ENCODE measurements around the gene KRT1.
"Not testable (repeated sequence)": the region's sequence is repeated elsewhere in the genome, so short reads cannot be mapped to it uniquely, and the experiment has no call there.

Gene KRT1

DNA sequence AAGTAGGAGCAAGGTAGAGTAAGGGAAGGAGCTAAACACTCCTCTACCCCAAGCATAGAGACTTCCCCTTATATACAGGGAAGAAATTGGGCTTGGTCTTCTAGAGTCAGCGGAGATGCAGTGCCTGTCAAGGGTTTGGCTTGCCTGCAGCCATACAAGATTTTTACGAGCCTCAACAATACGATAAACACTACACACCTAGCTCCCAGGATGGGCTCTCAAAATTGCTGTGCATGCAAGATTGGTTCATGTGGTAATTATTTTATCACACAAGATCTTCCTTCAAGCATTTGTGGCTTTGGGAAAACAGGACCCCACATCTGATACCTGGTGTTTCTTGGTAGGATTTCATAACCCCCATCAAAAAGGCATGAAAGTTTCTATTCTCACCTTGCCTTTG lies at the start of gene KRT1:
Gene KRT1, minus strand, starts transcription at position 45 of the 400 bp plus-strand sequence. CDS start 59 bp downstream, outside the sequence.
- DNase-seq, result no peak

DNA sequence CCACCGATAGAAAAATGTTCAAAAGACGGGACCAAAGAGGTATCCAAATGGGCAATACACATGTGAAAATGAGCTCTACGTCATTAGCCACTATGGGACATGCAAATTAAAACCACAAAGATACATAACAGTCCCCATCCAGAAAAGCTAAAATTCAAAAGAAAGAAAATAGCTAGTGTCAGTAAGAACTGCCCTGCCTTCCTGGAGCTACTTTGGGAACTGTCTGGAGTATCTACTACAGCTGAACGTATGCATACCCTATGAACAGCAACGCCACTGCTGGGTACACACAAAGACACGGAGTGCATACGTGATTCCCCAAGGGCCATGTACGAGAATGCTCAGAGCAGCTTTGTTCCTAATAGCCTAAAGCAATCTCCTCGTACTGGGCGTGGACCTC lies 48.9 kb upstream of the KRT1 start:
- DNase-seq, result no peak

- DNase-seq, result no peak
Observed at GRCh38 chr12:52728374-52728773, 48.2 kb upstream of the KRT1 start.

DNA sequence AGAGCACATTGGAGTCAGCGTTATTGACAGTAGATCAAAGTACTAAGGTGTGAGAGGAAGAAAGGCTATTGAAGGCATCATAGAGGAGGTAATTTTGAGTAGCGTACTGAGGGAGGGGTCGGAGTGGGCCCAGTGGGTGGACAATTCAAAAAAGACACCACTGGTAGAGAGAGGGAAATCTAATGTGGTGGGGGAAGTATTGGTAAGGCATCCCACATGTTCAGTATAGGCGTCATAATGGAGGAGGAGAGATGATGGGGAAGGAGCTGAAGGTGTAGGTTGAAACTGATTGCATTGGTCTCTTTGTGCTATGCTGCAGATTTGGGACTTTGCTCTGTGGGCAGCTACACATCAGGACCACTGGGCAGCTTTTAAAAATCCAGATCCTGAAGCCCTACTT lies 46.8 kb upstream of the KRT1 start:
- DNase-seq, result no peak

GRCh38 chr12:52726451-52726850 lies 46.2 kb upstream of the KRT1 start:
- no peak for DNase-seq

GRCh38 chr12:52724384-52724783 lies 44.2 kb upstream of the KRT1 start:
- DNase-seq, result no peak

- no peak for DNase-seq
Observed at GRCh38 chr12:52722680-52723079, 42.5 kb upstream of the KRT1 start.

DNA sequence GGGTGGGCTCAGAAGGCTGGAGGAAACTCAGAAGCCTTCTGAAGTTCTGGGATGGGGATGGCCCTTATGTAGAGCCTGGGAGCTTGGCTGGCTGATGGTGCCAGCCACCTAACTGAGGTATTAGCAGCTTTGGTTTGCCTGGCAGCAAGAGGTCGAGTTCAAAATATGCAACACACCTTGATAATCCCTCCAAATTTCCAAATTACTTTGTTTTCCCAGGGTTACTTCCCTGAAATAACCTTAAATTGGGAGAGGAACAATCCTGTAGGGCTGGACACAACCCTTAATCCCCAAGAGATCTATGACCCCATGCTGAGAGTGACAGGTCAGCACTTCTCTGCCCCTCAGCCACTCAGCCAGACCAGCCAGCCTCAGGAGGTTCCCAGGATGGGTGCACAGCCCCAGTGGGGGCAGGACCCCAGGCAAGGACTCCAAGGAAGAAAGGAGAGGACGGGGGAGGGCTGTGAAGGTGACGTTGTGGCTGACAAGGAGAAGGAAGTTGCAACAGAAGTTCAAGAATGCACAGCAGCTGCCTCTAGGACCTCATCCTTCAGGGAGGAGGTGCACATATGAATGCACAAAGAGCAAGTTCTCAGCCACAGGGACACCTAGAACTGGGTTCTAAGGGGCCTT lies 41.7 kb upstream of the KRT1 start:
- no peak for DNase-seq

DNA sequence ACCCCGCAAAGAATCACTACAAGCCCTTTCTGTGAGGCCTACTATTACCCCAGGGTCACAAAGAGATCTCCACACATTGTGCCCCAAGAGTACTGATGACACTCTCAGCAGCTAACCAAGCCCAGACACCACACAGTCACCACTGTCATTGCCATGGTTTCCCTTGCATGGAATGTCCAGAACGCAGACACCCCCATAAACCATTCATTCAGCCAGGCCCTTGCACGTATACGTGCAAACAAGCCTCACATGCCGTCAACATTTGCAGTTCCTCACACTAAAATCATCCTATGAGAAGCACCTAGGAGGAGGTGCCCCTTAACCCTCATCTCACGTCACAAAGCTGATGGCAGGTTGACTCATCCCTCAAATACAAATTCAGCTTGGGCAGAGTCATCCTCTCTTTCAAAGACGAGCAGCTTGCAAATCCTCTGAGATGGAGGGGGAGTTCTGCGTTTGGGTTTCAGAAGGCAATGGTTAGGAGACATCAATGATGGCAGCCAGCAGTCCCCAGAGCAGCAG lies 40.2 kb upstream of the KRT1 start:
- DNase-seq, result no peak

GRCh38 chr12:52716061-52716460 lies 35.9 kb upstream of the KRT1 start:
- DNase-seq, result no peak

DNA sequence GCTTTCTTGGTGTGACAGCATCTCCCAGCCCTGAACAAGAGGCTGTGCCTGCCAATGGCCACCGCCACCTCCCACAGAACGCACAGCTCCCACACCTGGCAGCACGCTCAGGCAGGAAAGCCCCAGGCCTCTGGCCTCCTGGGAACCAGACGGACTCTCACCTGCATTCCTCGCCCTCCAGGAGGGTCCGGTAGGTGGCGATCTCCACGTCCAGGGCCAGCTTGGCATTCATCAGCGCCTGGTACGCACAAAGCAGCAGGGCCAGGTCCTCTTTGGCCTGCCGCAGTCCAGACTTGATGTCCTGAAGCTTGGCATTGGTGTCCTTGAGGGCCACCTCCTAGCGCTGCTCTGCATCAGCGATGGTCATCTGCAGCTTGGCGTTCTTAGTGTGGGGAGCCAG lies 35.2 kb upstream of the KRT1 start:
- DNase-seq, result no peak

DNA sequence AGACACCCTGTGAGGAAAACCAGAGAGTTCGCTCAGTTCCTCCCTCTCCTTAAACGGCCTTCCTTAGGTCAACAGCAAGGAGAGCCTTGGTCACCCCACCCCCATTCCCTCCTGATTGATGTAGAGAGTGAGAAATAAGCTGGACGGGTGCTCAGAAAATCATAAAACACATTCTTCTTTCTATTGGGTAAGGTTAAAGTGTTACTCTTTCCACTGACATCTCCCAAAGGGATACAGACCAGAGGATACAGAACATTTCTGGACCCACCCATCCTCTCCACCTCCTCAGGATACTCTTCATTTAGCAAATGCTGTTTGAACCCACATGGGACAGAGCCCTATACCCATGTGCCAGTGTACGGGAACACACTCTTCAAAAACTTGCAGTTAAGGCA lies 34.7 kb upstream of the KRT1 start:
- DNase-seq, result no peak

DNA sequence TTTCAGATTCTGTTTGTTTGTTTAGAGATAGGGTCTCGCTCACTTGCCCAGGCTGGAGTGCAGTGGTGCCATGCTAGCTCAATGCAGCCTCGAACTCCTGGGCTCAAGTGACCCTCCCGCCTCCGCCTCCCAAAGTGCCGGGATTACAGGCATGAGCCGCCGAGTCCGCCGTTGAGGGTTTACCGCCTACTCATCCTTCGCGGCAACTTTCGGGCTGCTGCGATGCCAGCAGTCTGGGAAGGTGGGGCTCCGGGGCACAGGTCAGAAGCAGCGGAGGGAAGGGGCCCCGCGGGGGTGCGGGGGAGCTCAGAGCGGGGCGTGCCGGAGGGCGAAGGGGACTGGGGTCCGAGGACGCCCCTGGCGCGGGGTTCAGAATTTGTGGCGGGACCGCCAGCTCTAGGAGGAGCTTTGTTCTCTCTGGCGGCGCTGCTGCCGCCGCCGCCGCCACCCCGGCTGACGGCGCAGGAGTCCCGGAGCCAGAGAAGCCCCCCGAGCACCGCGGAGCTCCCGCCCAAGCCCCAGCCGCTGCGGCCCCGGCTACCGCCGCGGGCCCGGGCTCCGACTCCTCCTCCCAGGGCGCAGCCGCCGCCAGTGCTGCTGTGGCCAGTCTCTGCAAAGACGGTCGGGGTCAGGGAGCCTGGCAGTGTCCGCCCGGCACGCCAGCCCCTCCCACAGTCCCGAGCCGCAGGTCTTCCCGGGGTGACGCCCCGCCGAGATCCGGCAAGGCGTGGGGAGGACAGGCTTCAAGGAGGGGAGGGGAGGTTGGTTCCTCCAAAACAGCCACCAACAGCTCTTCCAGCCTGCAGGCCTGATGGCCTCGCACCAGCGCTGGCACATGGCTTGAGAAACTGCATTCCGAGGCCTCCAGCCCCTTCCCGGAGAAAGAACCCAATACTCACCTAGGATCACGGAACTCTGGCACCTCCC lies 34.0 kb upstream of the KRT1 start:
- DNase-seq, result no peak

DNA sequence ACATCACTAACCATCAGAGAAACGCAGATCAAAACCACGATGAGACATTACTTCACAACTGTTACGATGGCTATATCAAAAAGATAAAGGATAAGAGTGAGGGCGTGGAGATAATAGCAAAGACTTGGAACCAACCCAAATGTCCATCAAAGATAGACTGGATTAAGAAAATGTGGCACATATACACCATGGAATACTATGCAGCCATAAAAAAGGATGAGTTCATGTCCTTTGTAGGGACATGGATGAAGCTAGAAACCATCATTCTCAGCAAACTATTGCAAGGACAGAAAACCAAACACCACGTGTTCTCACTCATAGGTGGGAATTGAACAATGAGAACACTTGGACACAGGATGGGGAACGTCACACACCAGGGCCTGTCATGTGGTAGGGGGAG lies 31.9 kb upstream of the KRT1 start:
- not testable (repeated sequence) for DNase-seq

GRCh38 chr12:52710730-52711129 lies 30.5 kb upstream of the KRT1 start:
- DNase-seq, result no peak

- DNase-seq, result no peak
Observed at GRCh38 chr12:52708010-52708409, 27.8 kb upstream of the KRT1 start.

GRCh38 chr12:52704464-52704863 lies 24.3 kb upstream of the KRT1 start:
- no peak for DNase-seq

DNA sequence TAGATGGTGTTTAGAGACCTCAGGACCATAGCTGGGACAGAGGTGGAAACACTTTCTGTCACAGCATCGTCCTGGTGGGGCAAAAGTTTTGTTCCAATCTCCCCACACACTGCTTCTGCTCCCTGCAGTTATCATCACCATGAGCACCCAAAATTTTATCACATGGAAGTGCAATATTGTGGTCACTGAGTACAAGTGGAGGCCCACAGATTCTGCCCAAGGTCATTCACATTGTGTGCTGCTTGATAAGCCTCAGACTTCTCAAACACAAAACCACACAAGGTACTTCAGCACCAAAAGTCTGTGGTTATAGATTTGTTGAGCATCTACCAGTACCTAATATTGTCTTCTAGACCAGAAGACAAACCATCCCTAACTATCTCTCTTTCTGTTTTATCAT lies 23.7 kb upstream of the KRT1 start:
- DNase-seq, result no peak

DNA sequence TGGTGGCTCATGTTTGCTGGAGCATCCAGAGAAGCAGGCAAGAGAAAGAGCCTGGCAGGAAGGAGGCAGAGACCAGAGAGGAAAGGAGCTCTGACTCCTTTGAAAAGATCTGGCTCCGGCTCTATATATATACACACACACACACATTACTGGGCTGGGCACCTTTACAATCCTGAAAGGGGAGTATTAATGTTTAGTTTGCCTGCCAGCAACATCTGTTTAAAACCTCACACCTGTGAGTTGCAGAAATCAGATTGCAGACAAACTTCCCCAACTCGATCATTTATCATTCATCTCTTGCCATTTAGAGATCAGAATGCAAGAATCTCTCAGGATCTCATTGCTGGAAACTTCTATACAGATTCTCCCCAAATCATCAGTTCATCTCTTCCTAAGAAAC lies 23.2 kb upstream of the KRT1 start, which contains the start of gene KRT77:
Gene KRT77, minus strand, starts transcription at position 101 of the 400 bp plus-strand sequence. Its CDS starts 90 bp downstream, at position 11.
- no peak for DNase-seq

DNA sequence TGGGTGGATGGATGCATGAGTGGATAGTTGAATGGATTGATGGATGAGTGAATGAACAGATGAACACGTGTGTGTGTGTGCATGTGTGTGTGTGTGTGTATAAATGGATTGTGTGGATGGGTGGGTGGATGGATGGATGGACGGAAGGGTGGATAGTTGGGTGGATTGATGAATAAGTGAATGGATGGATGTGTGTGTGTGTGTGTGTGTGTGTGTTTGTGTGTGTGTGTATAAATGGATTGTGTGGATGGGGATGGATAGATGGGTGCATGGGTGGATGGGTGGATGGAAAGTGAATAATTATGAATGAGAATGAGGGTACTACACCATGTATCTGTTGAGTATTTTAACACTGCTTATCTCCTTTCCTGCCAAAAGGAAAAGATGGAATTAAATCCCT lies 22.1 kb upstream of the KRT1 start:
- no peak for DNase-seq

- no peak for DNase-seq
Observed at GRCh38 chr12:52701281-52701680, 21.1 kb upstream of the KRT1 start.

DNA sequence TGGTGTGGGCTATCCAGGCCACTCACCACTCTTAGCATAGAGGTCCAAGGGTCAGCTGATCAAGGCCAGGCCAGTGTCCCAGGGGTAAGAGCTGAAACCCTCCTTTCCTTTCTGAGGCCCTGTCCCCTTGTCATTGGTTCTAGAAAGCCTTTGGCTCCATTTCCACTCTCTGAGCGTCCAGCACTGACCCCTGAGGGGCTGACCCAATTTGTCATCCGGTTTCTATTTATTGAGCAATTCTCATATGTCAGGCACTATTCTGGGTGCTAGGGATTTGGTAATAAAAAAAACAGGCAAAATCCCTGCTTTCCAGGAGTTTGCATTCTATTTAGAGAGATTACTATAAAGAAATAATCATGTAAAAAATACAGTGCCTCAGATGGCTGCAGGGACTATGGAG lies 19.8 kb upstream of the KRT1 start:
- DNase-seq, result no peak

- no peak for DNase-seq
Observed at GRCh38 chr12:52699373-52699772, 19.2 kb upstream of the KRT1 start.

All from NCI-H1930 (cell line).